Stimulated activated CD4-positive, alpha-beta T cell treated with anti-CD3 and anti-CD28 coated beads, Interleukin-1b, Interleukin-23, amount 100 ng/mL, for 48 hours (primary cell): ENCODE measurements around the gene ACSM2B.
A peak's percentile ranks its signal among the peaks of the same experiment; 100 is the strongest.
"Not testable (repeated sequence)": the region's sequence is repeated elsewhere in the genome, so short reads cannot be mapped to it uniquely, and the experiment has no call there.

ENCODE experiments used
- DNase-seq: peaks from one replicate; pipeline ENCODE4 v3.0.0-alpha.2; 2020

The ACSM2B gene

GRCh38 chr16:20592780-20593179 is 16.6 kb upstream of the ACSM2B start:
- DNase-seq = not testable (repeated sequence)

- not testable (repeated sequence) for DNase-seq
These were observed 13.3 kb upstream of the ACSM2B start for GRCh38 chr16:20589486-20589885.

GRCh38 chr16:20587645-20588074 is 11.5 kb upstream of the ACSM2B start:
- not testable (repeated sequence) for DNase-seq

GRCh38 chr16:20586716-20587115 is 10.5 kb upstream of the ACSM2B start:
- DNase-seq = not testable (repeated sequence)

- not testable (repeated sequence) for DNase-seq
These were observed 9.9 kb upstream of the ACSM2B start for GRCh38 chr16:20586112-20586511.

- DNase-seq = not testable (repeated sequence)
These were observed 4.5 kb upstream of the ACSM2B start for GRCh38 chr16:20580487-20581259.

GRCh38 chr16:20578091-20578490 is 1.9 kb upstream of the ACSM2B start:
- not testable (repeated sequence) for DNase-seq

- DNase-seq = not testable (repeated sequence)
These were observed 7.0 kb downstream of the ACSM2B start for GRCh38 chr16:20569117-20569651.

GRCh38 chr16:20568404-20568803 is 7.8 kb downstream of the ACSM2B start:
- no peak for DNase-seq

- no peak for DNase-seq
These were observed 9.3 kb downstream of the ACSM2B start for GRCh38 chr16:20566864-20567263.

- DNase-seq = not testable (repeated sequence)
These were observed 10.8 kb downstream of the ACSM2B start for GRCh38 chr16:20565334-20565733.

GRCh38 chr16:20564218-20564617 is 11.9 kb downstream of the ACSM2B start:
- DNase-seq = not testable (repeated sequence)

- DNase-seq = not testable (repeated sequence)
These were observed 20.5 kb downstream of the ACSM2B start for GRCh38 chr16:20555628-20556027.

GRCh38 chr16:20554689-20555088 is 21.5 kb downstream of the ACSM2B start:
- DNase-seq = peak; percentile 2

GRCh38 chr16:20553493-20553892 is 22.7 kb downstream of the ACSM2B start:
- not testable (repeated sequence) for DNase-seq

- DNase-seq = not testable (repeated sequence)
These were observed 29.2 kb downstream of the ACSM2B start for GRCh38 chr16:20546951-20547350.

GRCh38 chr16:20546278-20546853 is 29.8 kb downstream of the ACSM2B start:
- not testable (repeated sequence) for DNase-seq

GRCh38 chr16:20540603-20541316 is 35.4 kb downstream of the ACSM2B start:
- not testable (repeated sequence) for DNase-seq

GRCh38 chr16:20538687-20539086 is 37.5 kb downstream of the ACSM2B start:
- no peak for DNase-seq

- no peak for DNase-seq
These were observed 38.0 kb downstream of the ACSM2B start for GRCh38 chr16:20538181-20538580.

GRCh38 chr16:20536669-20537068 is 39.5 kb downstream of the ACSM2B start:
- DNase-seq = not testable (repeated sequence)

GRCh38 chr16:20532284-20532792 is 43.8 kb downstream of the ACSM2B start:
- not testable (repeated sequence) for DNase-seq

GRCh38 chr16:20531795-20532194 is 44.4 kb downstream of the ACSM2B start:
- not testable (repeated sequence) for DNase-seq
